ENCODE results near the gene DAB2.

DNA sequence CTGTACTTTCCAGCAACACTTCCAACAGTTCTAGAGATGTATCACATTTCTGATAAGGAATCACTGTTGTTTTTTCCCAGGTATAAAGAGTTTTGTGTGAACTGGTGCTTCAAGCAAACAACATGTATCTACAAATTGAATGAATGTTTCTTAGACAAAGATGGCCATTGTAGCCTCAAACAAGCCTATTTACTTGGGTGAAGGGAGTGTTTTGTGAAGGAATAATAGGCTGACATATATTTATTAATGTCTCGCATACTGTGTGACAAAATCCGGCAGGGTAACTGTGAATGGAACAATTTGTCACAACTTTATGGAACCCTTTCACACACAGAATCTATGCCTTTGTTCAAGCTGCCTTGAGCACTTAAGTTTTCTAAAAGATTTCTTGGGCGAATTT lies 24.8 kb upstream of the DAB2 start:
- no peak for TF ChIP-seq CTCF (IDR thresholded peaks at IDR 0.05; ENCODE audit: control extremely low read depth in 1 of 3, insufficient read depth in 1 of 3, low read depth in 1 of 3, low read length in 3 of 3)
- TF ChIP-seq NRF1 (IDR thresholded peaks at IDR 0.05; ENCODE audit: low read depth, low read length), result no peak
- no peak for TF ChIP-seq RAD21 (IDR thresholded peaks at IDR 0.05 in 1 of 2, conservative IDR thresholded peaks at IDR 0.05 in 1 of 2; ENCODE audit: low read depth in 2 of 2, low read length in 2 of 2)
- TF ChIP-seq POLR2AphosphoS5 (IDR thresholded peaks at IDR 0.05; ENCODE audit: low read depth, low read length), result no peak
- TF ChIP-seq EZH2 (IDR thresholded peaks at IDR 0.05; ENCODE audit: low read depth, low read length, severe bottlenecking), result no peak
- no peak for TF ChIP-seq FOSL1 (IDR thresholded peaks at IDR 0.05; ENCODE audit: insufficient read depth, low read depth, low read length)
